ENCODE measurements around the gene MAML2. TPM values are rescaled to one million over a fixed set of nuclear protein-coding genes. Genes with fewer than 3 reads are reported as not detected.
A peak's percentile ranks its signal among the peaks of the same experiment; 100 is the strongest.

MAML2 gene
- total and polyA plus RNA-seq, 2 donors = 7.9 to 25.6 TPM

DNA sequence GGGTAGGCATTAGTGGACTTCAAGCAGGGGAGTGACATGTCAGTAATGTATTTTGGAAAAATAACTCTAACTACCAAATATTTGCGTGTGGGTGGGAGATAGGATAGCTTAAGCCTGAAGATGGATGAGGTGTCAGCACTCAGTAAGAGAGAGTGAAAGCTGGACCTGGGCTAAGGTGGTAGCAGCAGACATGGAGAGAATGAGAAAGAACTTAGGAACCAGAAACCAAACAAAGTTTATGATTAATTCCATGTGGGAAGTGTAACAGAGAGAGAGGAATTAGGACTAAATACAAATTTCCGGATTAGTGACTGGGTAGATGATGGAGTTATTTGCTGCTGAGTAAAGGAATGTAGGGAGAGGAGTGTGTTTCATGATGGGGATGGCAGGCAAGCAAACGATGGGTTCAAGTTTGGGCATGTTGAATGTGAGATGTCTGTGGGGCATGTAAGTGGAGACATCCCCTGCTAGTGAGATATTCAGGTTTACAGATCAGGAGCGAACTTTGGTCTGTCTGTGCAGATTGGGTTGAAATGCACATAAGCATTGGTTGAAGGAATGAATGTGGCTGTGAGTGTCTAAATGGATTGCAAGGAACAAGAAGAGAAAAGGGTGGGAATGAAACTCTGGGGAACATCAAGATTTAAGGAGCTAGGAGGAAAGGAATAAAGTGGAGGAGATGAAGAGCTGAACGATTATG lies 233.5 kb downstream of the MAML2 start:
- no peak overlapping the region for H3K4me3 ChIP-seq (ENCODE audit: low read depth, low read length)
- peaks cover 1% of the 10 kb centered on the region for H3K4me1 ChIP-seq (ENCODE audit: insufficient read depth)
- WGBS = 84% methylated on average over 5 of the region's 5 CpGs
- H3K36me3 ChIP-seq (ENCODE audit: insufficient read depth) = no peaks in the 10 kb centered on the region
- no peak overlapping the region for H3K27ac ChIP-seq (ENCODE audit: low read depth)
- DNase-seq (ENCODE audit: extremely low spot score) = no peak

GRCh38 chr11:96107143-96107824 lies 235.7 kb downstream of the MAML2 start:
- Histone ChIP-seq H3K36me3 (ENCODE audit: insufficient read depth) (no peaks in the 10 kb centered on the region), H3K4me1 (ENCODE audit: insufficient read depth) (peaks cover 2% of the 10 kb centered on the region), H3K27ac (ENCODE audit: low read depth) (no peak overlapping the region), H3K4me3 (ENCODE audit: low read depth, low read length) (no peak overlapping the region)
- 91% methylated on average over 5 of the region's 5 CpGs for WGBS
- no peak for DNase-seq (ENCODE audit: extremely low spot score)

- Histone ChIP-seq H3K4me3 (ENCODE audit: low read depth, low read length) (no peak overlapping the region), H3K27ac (ENCODE audit: low read depth) (no peak overlapping the region), H3K4me1 (ENCODE audit: insufficient read depth) (peaks cover 2% of the 10 kb centered on the region), H3K36me3 (ENCODE audit: insufficient read depth) (no peaks in the 10 kb centered on the region)
- whole genome bisulfite sequencing = 87% methylated on average over 3 of the region's 3 CpGs
- no peak for DNase-seq (ENCODE audit: extremely low spot score)
These were observed 236.3 kb downstream of the MAML2 start for GRCh38 chr11:96106645-96107044.

DNA sequence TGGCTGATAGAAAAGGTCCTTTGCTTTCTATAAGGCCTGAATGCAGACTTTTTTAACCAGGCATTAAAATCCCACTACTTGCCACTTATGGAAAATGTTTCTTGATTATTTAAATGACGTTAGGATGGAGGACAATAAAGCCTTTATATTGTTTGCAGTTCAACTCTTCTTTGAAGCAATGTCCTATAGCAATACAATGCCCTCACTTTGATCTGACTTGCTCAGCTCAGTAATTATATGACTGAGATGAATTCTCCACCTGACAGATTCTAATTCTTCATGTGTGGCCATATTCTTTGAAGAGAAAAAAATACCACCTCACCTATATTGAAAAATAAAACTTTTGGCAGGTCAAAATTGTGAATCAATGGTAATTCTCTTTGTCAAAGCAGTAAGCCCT lies 237.1 kb downstream of the MAML2 start:
- H3K27ac ChIP-seq (ENCODE audit: low read depth) = no peak overlapping the region
- WGBS = 80% methylated on average over 1 of the region's 1 CpG

DNA sequence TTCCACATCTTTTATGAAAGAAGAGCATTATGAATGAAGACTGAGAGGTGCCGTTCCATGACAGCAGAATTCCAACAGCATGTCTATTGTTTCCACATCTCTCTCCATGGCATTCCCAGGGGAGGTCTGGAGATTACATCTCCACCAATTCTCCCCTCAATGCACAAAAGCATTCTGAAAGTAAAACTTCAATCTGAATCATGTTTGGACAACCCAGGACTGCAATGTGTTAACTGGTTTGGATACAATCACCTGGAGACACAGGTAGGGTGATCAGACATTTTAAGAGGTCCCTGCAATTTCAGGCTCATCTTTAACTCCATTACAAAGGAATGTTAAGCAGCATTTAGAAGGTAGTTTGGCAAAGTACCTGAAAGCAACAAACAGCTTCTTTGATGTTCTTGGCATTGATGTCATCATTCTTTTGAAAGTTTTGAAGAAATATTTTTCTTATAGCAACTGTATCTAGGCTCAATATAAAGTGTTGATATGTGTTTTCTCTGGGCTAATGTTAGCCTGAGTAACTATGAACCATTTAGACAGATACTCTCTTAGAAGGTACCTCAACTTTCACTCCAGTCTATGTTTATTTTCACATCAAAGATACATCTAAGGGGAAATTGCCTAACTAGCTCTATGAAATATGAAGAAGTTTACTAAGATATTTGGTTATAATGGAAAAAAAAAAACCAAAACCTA lies 237.6 kb downstream of the MAML2 start:
- Histone ChIP-seq H3K36me3 (ENCODE audit: insufficient read depth) (no peaks in the 10 kb centered on the region), H3K27ac (ENCODE audit: low read depth) (no peak overlapping the region), H3K4me1 (ENCODE audit: insufficient read depth) (peaks cover 2% of the 10 kb centered on the region), H3K4me3 (ENCODE audit: low read depth, low read length) (no peak overlapping the region)
- DNase-seq (ENCODE audit: extremely low spot score) = no peak
- 76% methylated on average over 1 of the region's 1 CpG for WGBS

More for the DNA sequence above, 237.1 kb downstream of the MAML2 start:
- no peaks in the 10 kb centered on the region for H3K36me3 ChIP-seq (ENCODE audit: insufficient read depth)
- H3K4me3 ChIP-seq (ENCODE audit: low read depth, low read length) = no peak overlapping the region
- H3K4me1 ChIP-seq (ENCODE audit: insufficient read depth) = peaks cover 2% of the 10 kb centered on the region
- DNase-seq (ENCODE audit: extremely low spot score) = no peak

DNA sequence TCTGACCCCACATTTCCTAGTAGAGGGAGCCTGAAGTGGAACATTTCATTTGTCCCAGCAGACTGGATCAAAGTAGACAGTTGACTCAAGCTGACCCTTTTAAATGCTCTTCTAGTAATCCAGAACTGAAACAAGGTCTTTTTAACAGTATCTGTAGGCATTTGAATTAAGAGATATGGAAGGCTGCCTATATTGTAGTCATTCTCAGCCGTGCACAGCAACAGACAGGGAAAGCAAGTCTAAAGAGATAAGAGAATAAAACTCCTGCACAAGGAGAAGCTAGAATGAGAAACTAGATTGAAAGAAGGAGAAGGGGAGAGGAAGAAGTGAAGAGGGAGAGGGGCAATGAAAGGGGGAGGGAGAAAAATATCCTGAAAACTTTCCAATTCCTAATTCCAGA lies 238.5 kb downstream of the MAML2 start:
- no peak for DNase-seq (ENCODE audit: extremely low spot score)
- no peaks in the 10 kb centered on the region for H3K36me3 ChIP-seq (ENCODE audit: insufficient read depth)
- peaks cover 2% of the 10 kb centered on the region for H3K4me1 ChIP-seq (ENCODE audit: insufficient read depth)
- 63% methylated on average over 1 of the region's 1 CpG for WGBS
- no peak overlapping the region for H3K27ac ChIP-seq (ENCODE audit: low read depth)
- no peak overlapping the region for H3K4me3 ChIP-seq (ENCODE audit: low read depth, low read length)

GRCh38 chr11:96103721-96104120 lies 239.3 kb downstream of the MAML2 start:
- no peaks in the 10 kb centered on the region for H3K36me3 ChIP-seq (ENCODE audit: insufficient read depth)
- 95% methylated on average over 6 of the region's 6 CpGs for WGBS
- no peak for DNase-seq (ENCODE audit: extremely low spot score)
- peaks cover 2% of the 10 kb centered on the region for H3K4me1 ChIP-seq (ENCODE audit: insufficient read depth)
- no peak overlapping the region for H3K27ac ChIP-seq (ENCODE audit: low read depth)
- no peak overlapping the region for H3K4me3 ChIP-seq (ENCODE audit: low read depth, low read length)

GRCh38 chr11:96103102-96103501 lies 239.9 kb downstream of the MAML2 start:
- H3K27ac ChIP-seq (ENCODE audit: low read depth) = no peak overlapping the region
- H3K4me1 ChIP-seq (ENCODE audit: insufficient read depth) = peaks cover 2% of the 10 kb centered on the region
- H3K4me3 ChIP-seq (ENCODE audit: low read depth, low read length) = no peak overlapping the region
- DNase-seq (ENCODE audit: extremely low spot score) = no peak
- WGBS = 88% methylated on average over 1 of the region's 1 CpG
- no peaks in the 10 kb centered on the region for H3K36me3 ChIP-seq (ENCODE audit: insufficient read depth)

- WGBS = 33% methylated on average over 2 of the region's 2 CpGs
- H3K27ac ChIP-seq (ENCODE audit: low read depth) = no peak overlapping the region
- H3K4me3 ChIP-seq (ENCODE audit: low read depth, low read length) = no peak overlapping the region
- no peaks in the 10 kb centered on the region for H3K36me3 ChIP-seq (ENCODE audit: insufficient read depth)
- peaks cover 2% of the 10 kb centered on the region for H3K4me1 ChIP-seq (ENCODE audit: insufficient read depth)
- DNase-seq (ENCODE audit: extremely low spot score) = no peak
These were observed 240.3 kb downstream of the MAML2 start for GRCh38 chr11:96102664-96103078.

DNA sequence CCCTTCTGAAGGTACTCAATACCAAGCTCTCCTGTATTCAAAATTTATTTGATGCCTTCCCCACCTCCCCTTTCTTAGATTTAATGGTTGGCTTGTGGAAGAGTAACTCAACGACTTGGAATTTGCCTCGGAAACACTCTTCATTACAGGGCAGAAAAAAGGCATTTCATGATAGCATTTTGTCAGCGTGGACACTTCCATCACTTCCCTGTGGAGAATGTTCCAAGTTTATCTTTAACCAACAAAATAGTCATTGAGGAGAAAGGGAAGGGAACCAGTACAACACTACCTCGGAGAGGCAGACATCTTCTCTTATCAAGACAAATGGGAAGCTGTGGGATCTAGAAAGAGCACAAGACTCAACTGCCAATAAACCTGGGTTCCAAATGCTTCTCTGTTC lies 241.8 kb downstream of the MAML2 start:
- WGBS = 91% methylated on average over 4 of the region's 4 CpGs
- no peaks in the 10 kb centered on the region for H3K36me3 ChIP-seq (ENCODE audit: insufficient read depth)
- H3K4me3 ChIP-seq (ENCODE audit: low read depth, low read length) = no peak overlapping the region
- DNase-seq (ENCODE audit: extremely low spot score) = no peak
- H3K4me1 ChIP-seq (ENCODE audit: insufficient read depth) = peaks cover 3% of the 10 kb centered on the region
- no peak overlapping the region for H3K27ac ChIP-seq (ENCODE audit: low read depth)

- peaks cover 3% of the 10 kb centered on the region for H3K4me1 ChIP-seq (ENCODE audit: insufficient read depth)
- DNase-seq (ENCODE audit: extremely low spot score) = no peak
- peak overlapping the region; percentile 81 for H3K27ac ChIP-seq (ENCODE audit: low read depth)
- 43% methylated on average over 7 of the region's 7 CpGs for WGBS
- H3K4me3 ChIP-seq (ENCODE audit: low read depth, low read length) = no peak overlapping the region
- no peaks in the 10 kb centered on the region for H3K36me3 ChIP-seq (ENCODE audit: insufficient read depth)
These were observed 244.3 kb downstream of the MAML2 start for GRCh38 chr11:96098511-96099241.

DNA sequence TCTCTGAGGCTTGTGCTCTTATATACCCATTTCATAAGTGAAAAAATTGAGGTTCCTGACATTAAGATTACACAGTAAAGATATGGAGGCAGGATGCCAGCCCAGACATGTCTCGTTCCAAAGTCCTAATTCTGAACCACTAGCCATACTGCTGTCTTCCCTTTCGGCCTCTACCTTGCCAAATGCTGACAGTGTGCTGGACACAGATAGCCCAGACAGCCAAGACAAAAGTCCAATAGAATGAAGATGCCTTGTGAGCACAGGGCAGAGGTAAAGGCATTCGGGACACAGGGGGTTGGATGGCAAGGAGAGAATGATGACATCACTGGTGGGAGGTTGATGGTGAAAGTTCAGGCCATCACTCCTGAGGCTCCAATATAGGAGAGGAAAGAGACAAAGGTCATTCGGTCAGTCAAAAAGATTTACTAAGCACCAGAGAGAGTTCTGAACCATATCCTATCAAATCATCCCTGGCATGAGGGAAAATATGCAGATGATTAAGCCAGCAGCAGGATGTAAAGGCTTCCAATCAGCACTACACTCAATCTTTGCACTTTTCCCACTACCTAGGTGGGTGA lies 245.1 kb downstream of the MAML2 start:
- WGBS = 68% methylated on average over 4 of the region's 4 CpGs
- H3K4me3 ChIP-seq (ENCODE audit: low read depth, low read length) = no peak overlapping the region
- H3K27ac ChIP-seq (ENCODE audit: low read depth) = peak overlapping the region; percentile 77
- H3K36me3 ChIP-seq (ENCODE audit: insufficient read depth) = no peaks in the 10 kb centered on the region
- no peak for DNase-seq (ENCODE audit: extremely low spot score)
- peaks cover 3% of the 10 kb centered on the region for H3K4me1 ChIP-seq (ENCODE audit: insufficient read depth)

DNA sequence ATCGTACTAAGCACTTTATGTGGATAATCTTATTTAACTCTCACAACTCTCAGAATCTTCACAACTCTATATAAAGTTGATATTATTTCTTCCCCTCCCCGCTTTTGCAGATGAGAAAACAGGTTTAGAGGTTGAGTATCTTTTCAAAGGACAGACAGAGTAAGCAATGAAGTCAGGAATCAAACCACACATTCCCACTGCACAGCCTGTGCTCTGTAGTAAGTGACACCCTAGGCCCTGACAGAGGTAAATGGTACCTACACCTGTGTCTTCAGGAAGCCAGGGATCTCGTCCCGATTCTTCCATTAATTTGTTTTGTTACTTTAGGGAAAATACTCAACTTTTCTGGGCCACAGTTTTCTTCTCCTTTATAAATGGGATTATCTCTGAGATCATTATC lies 246.6 kb downstream of the MAML2 start:
- Histone ChIP-seq H3K4me1 (ENCODE audit: insufficient read depth) (peaks cover 2% of the 10 kb centered on the region), H3K4me3 (ENCODE audit: low read depth, low read length) (no peak overlapping the region), H3K27ac (ENCODE audit: low read depth) (peak overlapping the region; percentile 71), H3K36me3 (ENCODE audit: insufficient read depth) (peaks cover 3% of the 10 kb centered on the region)
- DNase-seq (ENCODE audit: extremely low spot score) = no peak
- WGBS = 78% methylated on average over 4 of the region's 4 CpGs

All from urinary bladder (tissue), 4 donors.